H1 (cell line): ENCODE data around the gene MEST. TPM values are rescaled to one million over a fixed set of nuclear protein-coding genes. Genes with fewer than 3 reads are reported as not detected.

ENCODE experiments used
- CTCF ChIA-PET: fragments of 300-600 bp; sonication (Branson Sonifier 250); formaldehyde crosslinking; loops from one replicate; lab custom pipeline; 2021; ENCODE audit not compliant: partially characterized antibody; lab: Charles Lee
- POLR2A ChIA-PET: fragments of 300-600 bp; sonication (Branson Sonifier 250); formaldehyde crosslinking; loops from one replicate; lab custom pipeline; 2021; ENCODE audit warnings: inconsistent platforms; ENCODE audit not compliant: partially characterized antibody; lab: Charles Lee
- DNase-seq, 2 experiments: peaks; one replicate each; pipeline versions ENCODE4 v3.0.0 to v3.0.0-alpha.2; 2010 to 2022; ENCODE audit warnings: low spot score in 2 of 2, low read depth in 1 of 2, mixed read lengths in 1 of 2
- FAIRE-seq: peaks from 2 replicates; lab custom pipeline; 2011; peaks lifted over from hg19 to GRCh38; lab: Jason Lieb, UNC
- H2AFZ ChIP-seq: 2 replicates; pipeline ENCODE4 v1.8.1; 2012; ENCODE audit warnings: low read length, inconsistent platforms
- H2AK5ac ChIP-seq: 2 replicates; pipeline ENCODE4 v1.6.1; 2013; ENCODE audit warnings: low read depth, low read length
- H2BK120ac ChIP-seq: replicated peaks from 2 replicates; pipeline ENCODE3; 2013; ENCODE audit warnings: low read depth, low read length, inconsistent platforms
- H2BK12ac ChIP-seq: 2 replicates; pipeline ENCODE4 v1.6.1; 2013; ENCODE audit warnings: low read depth, low read length
- H2BK15ac ChIP-seq: 2 replicates; pipeline ENCODE4 v1.6.1; 2013; ENCODE audit warnings: low read length
- H2BK20ac ChIP-seq: 2 replicates; pipeline ENCODE4 v1.6.1; 2013; ENCODE audit warnings: low read length
- H2BK5ac ChIP-seq: 2 replicates; pipeline ENCODE4 v1.6.1; 2013; ENCODE audit warnings: low read depth, low read length
- H3K14ac ChIP-seq: 2 replicates; pipeline ENCODE4 v1.6.1; 2013; ENCODE audit warnings: inconsistent platforms; ENCODE audit not compliant: insufficient read length
- H3K18ac ChIP-seq: 2 replicates; pipeline ENCODE4 v1.6.1; 2013; ENCODE audit warnings: low read length; ENCODE audit errors: extremely low read depth
- H3K23ac ChIP-seq: 2 replicates; pipeline ENCODE4 v1.6.1; 2013; ENCODE audit warnings: inconsistent platforms; ENCODE audit not compliant: insufficient read length
- H3K23me2 ChIP-seq: 2 replicates; pipeline ENCODE4 v1.6.1; 2013; ENCODE audit warnings: low read depth, low read length
- H3K27ac ChIP-seq: 2 replicates; pipeline ENCODE4 v1.6.1; 2011; ENCODE audit warnings: low read depth, low read length, inconsistent platforms
- H3K27me3 ChIP-seq, 4 experiments: replicated peaks in 1 of 4; 1 replicate in 1 of 4; 2 replicates in 3 of 4; pipeline versions ENCODE4 v1.6.1 to v1.8.1; 2011 to 2013; ENCODE audit warnings: low read length in 3 of 4, mild to moderate bottlenecking in 3 of 4, inconsistent platforms in 2 of 4, mixed read lengths in 2 of 4, moderate library complexity in 1 of 4; ENCODE audit not compliant: control insufficient read depth in 3 of 4, insufficient read depth in 3 of 4; ENCODE audit errors: extremely low read depth in 1 of 4
- H3K36me3 ChIP-seq, 4 experiments: 2 replicates each; pipeline versions ENCODE4 v1.6.1 to v1.8.1; 2011 to 2013; ENCODE audit warnings: mild to moderate bottlenecking in 4 of 4, low read length in 3 of 4, moderate library complexity in 2 of 4, control low read depth in 1 of 4, inconsistent platforms in 1 of 4; ENCODE audit not compliant: insufficient read depth in 4 of 4, control insufficient read depth in 2 of 4
- H3K4ac ChIP-seq: replicated peaks from 2 replicates; pipeline ENCODE3; 2013; ENCODE audit warnings: low read length, low read depth, mixed read lengths, inconsistent platforms; ENCODE audit not compliant: insufficient read length
- H3K4me1 ChIP-seq, 4 experiments: replicated peaks in 1 of 4; 1 replicate in 1 of 4; 2 replicates in 3 of 4; pipeline versions ENCODE4 v1.6.1 to v1.8.1; 2011 to 2013; ENCODE audit warnings: low read length in 3 of 4, inconsistent platforms in 2 of 4, mixed read lengths in 1 of 4; ENCODE audit not compliant: insufficient read depth in 4 of 4, control insufficient read depth in 3 of 4
- H3K4me2 ChIP-seq, 2 experiments: 2 replicates each; pipeline versions ENCODE4 v1.6.1 to v1.8.1; 2011 to 2013; ENCODE audit warnings: low read depth in 2 of 2, low read length in 2 of 2, control low read depth in 1 of 2, inconsistent platforms in 1 of 2, mild to moderate bottlenecking in 1 of 2; ENCODE audit not compliant: insufficient read depth in 1 of 2
- H3K4me3 ChIP-seq, 4 experiments: fragments of 200-600, 300-600 bp in 1 of 4; sonication (generic), shearing (Covaris generic), sonication (Bioruptor Twin) in 1 of 4; 2 replicates each; pipeline versions ENCODE4 v1.5.1 to v1.8.1; 2011 to 2016; ENCODE audit warnings: low read length in 4 of 4, low read depth in 3 of 4, control low read depth in 2 of 4, inconsistent platforms in 2 of 4, mild to moderate bottlenecking in 2 of 4, mixed read lengths in 1 of 4, moderate library complexity in 1 of 4; ENCODE audit not compliant: insufficient read depth in 2 of 4; ENCODE audit errors: extremely low read depth in 1 of 4
- H3K56ac ChIP-seq: replicated peaks from 2 replicates; pipeline ENCODE3; 2013; ENCODE audit warnings: low read depth, mild to moderate bottlenecking, mixed read lengths, low read length, inconsistent platforms; ENCODE audit not compliant: insufficient read length
- H3K79me1 ChIP-seq: 2 replicates; pipeline ENCODE4 v1.6.1; 2013; ENCODE audit warnings: low read depth, low read length, control low read depth
- H3K79me2 ChIP-seq, 2 experiments: 2 replicates each; pipeline versions ENCODE4 v1.6.1 to v1.8.1; 2012 to 2013; ENCODE audit warnings: low read length in 2 of 2, mild to moderate bottlenecking in 2 of 2, inconsistent platforms in 1 of 2; ENCODE audit not compliant: insufficient read depth in 2 of 2, control insufficient read depth in 1 of 2
- H3K9ac ChIP-seq, 4 experiments: replicated peaks in 1 of 4; 1 replicate in 1 of 4; 2 replicates in 3 of 4; pipeline versions ENCODE4 v1.6.1 to v1.8.1; 2011 to 2013; ENCODE audit warnings: low read depth in 3 of 4, low read length in 3 of 4, control low read depth in 2 of 4, mild to moderate bottlenecking in 2 of 4, moderate library complexity in 2 of 4, inconsistent platforms in 1 of 4; ENCODE audit errors: extremely low read depth in 1 of 4
- H3K9me3 ChIP-seq, 2 experiments: 2 replicates each; pipeline versions ENCODE4 v1.6.1 to v1.8.1; 2012 to 2013; ENCODE audit warnings: mild to moderate bottlenecking in 2 of 2, moderate library complexity in 2 of 2, control low read depth in 1 of 2, inconsistent platforms in 1 of 2, low read depth in 1 of 2, low read length in 1 of 2, mixed read lengths in 1 of 2; ENCODE audit not compliant: insufficient read depth in 2 of 2
- H4K20me1 ChIP-seq, 2 experiments: replicated peaks in 1 of 2; 2 replicates each; pipeline versions ENCODE3 to v1.8.1; 2011 to 2013; ENCODE audit warnings: inconsistent platforms in 2 of 2, low read length in 2 of 2, mild to moderate bottlenecking in 1 of 2; ENCODE audit not compliant: insufficient read depth in 2 of 2, control insufficient read depth in 1 of 2
- H4K5ac ChIP-seq: 2 replicates; pipeline ENCODE4 v1.6.1; 2013; ENCODE audit warnings: low read length, low read depth, mixed read lengths, inconsistent platforms; ENCODE audit not compliant: insufficient read length
- H4K8ac ChIP-seq: 2 replicates; pipeline ENCODE4 v1.8.0; 2013; ENCODE audit warnings: mild to moderate bottlenecking, moderate library complexity, low read length, inconsistent platforms; ENCODE audit not compliant: insufficient read depth; ENCODE audit errors: extremely low read depth
- H4K91ac ChIP-seq: replicated peaks from 2 replicates; pipeline ENCODE3; 2013; ENCODE audit warnings: low read length, mixed read lengths, inconsistent platforms; ENCODE audit not compliant: insufficient read length
- BACH1 ChIP-seq: IDR thresholded peaks from 2 replicates; pipeline ENCODE4 v1.6.1; 2012; ENCODE audit warnings: low read length, improper control_type of control experiment
- CBX5 ChIP-seq: fragments of 300-800, 300-1000 bp; sonication (generic); IDR thresholded peaks from 2 replicates; pipeline ENCODE4 v1.7.1; 2016; ENCODE audit warnings: antibody characterized with exemption, low read length, low read depth
- CHD1 ChIP-seq: IDR thresholded peaks from 2 replicates; pipeline ENCODE4 v1.6.1; 2012; ENCODE audit warnings: low read depth, low read length, improper control_type of control experiment
- CHD2 ChIP-seq: IDR thresholded peaks from 2 replicates; pipeline ENCODE4 v1.6.1; 2012; ENCODE audit warnings: low read length, improper control_type of control experiment
- EGR1 ChIP-seq: IDR thresholded peaks from 2 replicates; pipeline ENCODE4 v1.6.1; 2011; ENCODE audit warnings: low read depth, low read length, borderline replicate concordance
- EZH2 ChIP-seq: fragments of 200-600 bp; sonication (generic); IDR thresholded peaks from 2 replicates; pipeline ENCODE4 v1.7.1; 2012; ENCODE audit warnings: low read depth, mild to moderate bottlenecking, moderate library complexity, low read length, inconsistent platforms; ENCODE audit not compliant: severe bottlenecking
- HDAC6 ChIP-seq: IDR thresholded peaks from one replicate; pipeline ENCODE4 v1.7.1; 2012; ENCODE audit warnings: low read depth, mild to moderate bottlenecking, inconsistent platforms, low read length, moderate library complexity
- NRF1 ChIP-seq: IDR thresholded peaks from 2 replicates; pipeline ENCODE4 v1.6.1; 2011; ENCODE audit warnings: mild to moderate bottlenecking, low read depth, low read length, improper control_type of control experiment
- SAP30 ChIP-seq: fragments of 300-600 bp; sonication (generic); IDR thresholded peaks from 2 replicates; pipeline ENCODE4 v1.7.1; 2012; ENCODE audit warnings: low read length, moderate library complexity, mild to moderate bottlenecking, inconsistent platforms; ENCODE audit not compliant: insufficient read depth, insufficient replicate concordance
- SIX5 ChIP-seq: IDR thresholded peaks from 2 replicates; pipeline ENCODE4 v1.6.1; 2011; ENCODE audit warnings: mild to moderate bottlenecking, low read depth, low read length
- SRF ChIP-seq: IDR thresholded peaks from 2 replicates; pipeline ENCODE4 v1.6.1; 2011; ENCODE audit warnings: mild to moderate bottlenecking, low read depth, low read length, moderate library complexity
- TBP ChIP-seq: IDR thresholded peaks from 2 replicates; pipeline ENCODE4 v1.6.1; 2011; ENCODE audit warnings: low read depth, low read length, improper control_type of control experiment
- WGBS, 2 experiments: shearing (Covaris generic) in 1 of 2; methylation state at CpG; one replicate each; pipeline versions ENCODE4 v1.1.6 to v1.1.7; 2013 to 2015; ENCODE audit warnings: low lambda C conversion rate in 2 of 2, mixed read lengths in 2 of 2, inconsistent platforms in 1 of 2, low coverage in 1 of 2, missing lambda C conversion rate in 1 of 2; ENCODE audit not compliant: insufficient replicate concordance in 2 of 2, insufficient coverage in 1 of 2, insufficient read length in 1 of 2; ENCODE audit errors: extremely low coverage in 1 of 2, missing lambda C conversion rate in 1 of 2; 5-methylcytosine and 5-hydroxymethylcytosine counted together
- polyA plus RNA-seq, 7 experiments: library from polyadenylated mRNA; depleted of rRNA in 3 of 7; stranded (reverse) in 5 of 7; unstranded in 2 of 7; fragments of >200 nt in 5 of 7; fragments of 200-250 nt in 2 of 7; gene quantifications; 1 replicate in 5 of 7; 2 replicates in 1 of 7; 4 replicates in 1 of 7; pipeline versions ENCODE4 v1.2.1 to v1.2.3, GENCODE V29; 2011 to 2013; ENCODE audit warnings: missing spikeins in 2 of 7, mixed read lengths in 2 of 7
- total RNA-seq: library from RNA; stranded (reverse); fragmentation: NEBNext Ultra II Directional; extraction: Animal tissue kit (Norgen Biotek cat#: 25700); gene quantifications from 2 replicates; pipeline ENCODE4 v1.2.1, GENCODE V29; 2021
- TF ChIP-seq, protein P1 (sequence below): IDR thresholded peaks from 2 replicates; pipeline ENCODE4 v1.6.1; 2012; ENCODE audit warnings: inconsistent platforms

Gene MEST
- total and polyA plus RNA-seq, 2 of the 8 experiments (the other 6 are each of a cell fraction or from before 2014, with no cell fraction given): 176 to 269 TPM

- Histone ChIP-seq H2AK5ac (no peak overlapping the region), H3K56ac (no peak overlapping the region), H3K27ac (no peak overlapping the region), H4K91ac (no peak overlapping the region), H3K4me1 (no peaks in the 10 kb centered on the region), H3K79me2 (no peaks in the 10 kb centered on the region), H2BK5ac (no peak overlapping the region), H3K23me2 (no peaks in the 10 kb centered on the region), H2BK120ac (no peak overlapping the region), H3K9me3 (no peaks in the 10 kb centered on the region), H3K27me3 (no peaks in the 10 kb centered on the region), H3K9ac (no peak overlapping the region), H2BK15ac (no peak overlapping the region), H3K14ac (no peak overlapping the region), H4K8ac (no peak overlapping the region), H2BK12ac (no peak overlapping the region), H3K18ac (no peak overlapping the region), H3K4me2 (no peak overlapping the region), H3K23ac (no peak overlapping the region), H4K5ac (no peak overlapping the region), H3K79me1 (no peaks in the 10 kb centered on the region), H2BK20ac (no peak overlapping the region), H3K36me3 (peaks cover 0 to 10% (median 0%) of the 10 kb centered on the region in 4 experiments; a peak in 3 of 8 replicates), H4K20me1 (no peaks in the 10 kb centered on the region), H3K4ac (no peak overlapping the region), H2AFZ (no peak overlapping the region), H3K4me3 (no peak overlapping the region)
- DNase-seq (no peak), FAIRE-seq (no peak)
- POLR2A ChIA-PET: no interaction called here
- WGBS, 2 experiments: 85% methylated on average over 3 of the region's 3 CpGs; no CpG with 5 or more reads in 1 of the 2 experiments
- no peak for TF ChIP-seq CHD2
- TF ChIP-seq, protein P1, sequence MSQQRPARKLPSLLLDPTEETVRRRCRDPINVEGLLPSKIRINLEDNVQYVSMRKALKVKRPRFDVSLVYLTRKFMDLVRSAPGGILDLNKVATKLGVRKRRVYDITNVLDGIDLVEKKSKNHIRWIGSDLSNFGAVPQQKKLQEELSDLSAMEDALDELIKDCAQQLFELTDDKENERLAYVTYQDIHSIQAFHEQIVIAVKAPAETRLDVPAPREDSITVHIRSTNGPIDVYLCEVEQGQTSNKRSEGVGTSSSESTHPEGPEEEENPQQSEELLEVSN: no peak
- no peak for TF ChIP-seq BACH1
- no peak for TF ChIP-seq SAP30
- TF ChIP-seq EGR1: no peak
- TF ChIP-seq CBX5: no peak
- no peak for TF ChIP-seq NRF1
- TF ChIP-seq TBP: no peak
- TF ChIP-seq SIX5: no peak
- no peak for TF ChIP-seq EZH2
- TF ChIP-seq CHD1: no peak
- no peak for TF ChIP-seq SRF
- no peak for TF ChIP-seq HDAC6
- CTCF ChIA-PET: no interaction called here
Observed at GRCh38 chr7:130554481-130554880, 62.6 kb downstream of the MEST start.
